ENCODE results near the gene DKK3. TPM values are rescaled to one million over a fixed set of nuclear protein-coding genes. Genes with fewer than 3 reads are reported as not detected.
A peak's percentile ranks its signal among the peaks of the same experiment; 100 is the strongest.

Gene DKK3
- total RNA-seq, 6 experiments from 2014 or later, result 518 to 872 (median 646) TPM

DNA sequence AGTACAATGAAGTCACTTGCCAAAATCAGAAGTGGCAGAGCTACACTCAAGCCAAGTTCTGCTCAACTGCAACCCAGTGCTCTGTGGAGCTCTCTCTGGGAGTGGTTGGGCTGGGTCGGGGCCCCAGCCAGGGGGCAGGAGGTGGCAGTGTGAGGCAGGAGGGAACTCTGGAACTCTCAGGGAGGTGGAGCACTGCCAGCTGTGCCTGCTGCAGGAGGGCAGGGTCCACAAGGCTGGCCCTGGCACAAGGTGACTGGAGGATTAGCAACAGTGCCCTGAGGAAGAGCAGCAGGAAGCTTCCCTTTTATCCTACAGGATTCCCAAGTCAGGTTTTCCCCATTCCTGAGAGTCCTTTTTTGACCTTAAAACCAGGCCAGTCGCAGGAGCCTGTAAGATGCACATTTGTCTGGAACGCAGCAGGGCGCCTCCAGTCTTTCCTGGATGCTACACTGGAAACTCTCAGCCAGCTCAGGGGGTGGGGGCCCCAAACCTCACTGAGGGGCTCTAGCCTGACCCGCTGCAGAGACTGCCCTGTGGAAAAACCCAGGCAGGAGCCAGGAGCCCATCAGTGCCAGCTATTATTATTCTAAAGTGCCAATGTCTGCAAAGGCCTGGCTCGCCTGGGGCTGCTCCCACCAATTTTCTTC, 31.8 kb downstream of the DKK3 start:
- no peak for DNase-seq

DNA sequence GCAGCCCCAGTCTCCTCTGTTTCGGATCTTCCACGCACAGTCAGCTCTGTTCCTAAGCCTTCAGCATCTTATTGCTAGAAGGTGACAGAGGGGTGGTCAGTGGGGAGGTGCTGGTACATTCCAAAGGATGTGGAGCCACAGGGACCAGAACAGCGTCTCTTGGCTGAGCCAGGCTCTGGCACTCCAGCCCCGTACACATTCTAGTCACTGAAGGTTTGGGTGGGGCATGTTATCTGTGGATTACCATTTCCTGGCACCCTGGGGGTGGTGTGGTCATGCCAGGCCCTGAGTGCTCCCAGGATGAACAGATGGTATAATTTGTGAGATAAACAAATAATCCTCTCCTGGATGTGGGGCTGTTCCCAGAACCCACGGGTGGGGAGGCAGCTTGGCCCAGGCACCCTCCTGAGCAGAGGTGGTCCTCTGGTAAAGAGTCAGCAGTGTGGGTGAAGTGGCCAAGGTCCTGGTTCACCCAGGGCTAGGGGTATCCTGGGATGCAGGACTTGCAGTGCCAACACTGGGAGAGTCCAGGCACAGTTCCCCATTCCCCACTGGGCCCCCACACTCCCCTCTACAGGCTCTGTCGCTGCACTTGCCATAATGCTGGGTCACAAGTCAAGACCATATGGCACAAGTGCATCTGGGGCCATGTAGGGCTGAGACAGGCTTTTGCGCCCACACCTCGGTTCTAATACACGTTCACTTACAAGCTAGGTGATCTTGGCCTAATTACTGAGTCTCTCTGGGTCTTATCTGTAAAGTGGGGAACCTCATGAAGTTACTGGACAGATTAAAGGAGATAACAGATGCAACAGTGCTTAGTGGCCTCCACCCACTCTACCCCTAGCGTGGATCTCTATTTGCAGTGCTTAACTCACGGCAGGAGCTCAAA, 33.0 kb downstream of the DKK3 start:
- DNase-seq, result no peak
- peak overlapping the region; percentile 82 for H3K4me3 Mint-ChIP-seq
- peak overlapping the region; percentile 98 for H3K27ac Mint-ChIP-seq
- peaks cover 96% of the 10 kb centered on the region for H3K4me1 Mint-ChIP-seq (ENCODE audit: low read depth)
- H3K36me3 Mint-ChIP-seq (ENCODE audit: low read depth), result peaks cover 52% of the 10 kb centered on the region
- TF ChIP-seq, protein P1, sequence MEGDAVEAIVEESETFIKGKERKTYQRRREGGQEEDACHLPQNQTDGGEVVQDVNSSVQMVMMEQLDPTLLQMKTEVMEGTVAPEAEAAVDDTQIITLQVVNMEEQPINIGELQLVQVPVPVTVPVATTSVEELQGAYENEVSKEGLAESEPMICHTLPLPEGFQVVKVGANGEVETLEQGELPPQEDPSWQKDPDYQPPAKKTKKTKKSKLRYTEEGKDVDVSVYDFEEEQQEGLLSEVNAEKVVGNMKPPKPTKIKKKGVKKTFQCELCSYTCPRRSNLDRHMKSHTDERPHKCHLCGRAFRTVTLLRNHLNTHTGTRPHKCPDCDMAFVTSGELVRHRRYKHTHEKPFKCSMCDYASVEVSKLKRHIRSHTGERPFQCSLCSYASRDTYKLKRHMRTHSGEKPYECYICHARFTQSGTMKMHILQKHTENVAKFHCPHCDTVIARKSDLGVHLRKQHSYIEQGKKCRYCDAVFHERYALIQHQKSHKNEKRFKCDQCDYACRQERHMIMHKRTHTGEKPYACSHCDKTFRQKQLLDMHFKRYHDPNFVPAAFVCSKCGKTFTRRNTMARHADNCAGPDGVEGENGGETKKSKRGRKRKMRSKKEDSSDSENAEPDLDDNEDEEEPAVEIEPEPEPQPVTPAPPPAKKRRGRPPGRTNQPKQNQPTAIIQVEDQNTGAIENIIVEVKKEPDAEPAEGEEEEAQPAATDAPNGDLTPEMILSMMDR (IDR thresholded peaks at IDR 0.05), result no peak
- H3K9me3 Mint-ChIP-seq, result no peaks in the 10 kb centered on the region
- peaks cover 9% of the 10 kb centered on the region for H3K27me3 Mint-ChIP-seq (ENCODE audit: insufficient read depth)

More for the DNA sequence above, 31.8 kb downstream of the DKK3 start:
- TF ChIP-seq, protein P1 (IDR thresholded peaks at IDR 0.05), result no peak; the same call in 1 of the 2 replicates
- H3K4me1 Mint-ChIP-seq (ENCODE audit: low read depth), result peaks cover 100% of the 10 kb centered on the region
- H3K27ac Mint-ChIP-seq, result peak overlapping the region; percentile 98
- H3K36me3 Mint-ChIP-seq (ENCODE audit: low read depth), result peaks cover 56% of the 10 kb centered on the region
- H3K9me3 Mint-ChIP-seq, result no peaks in the 10 kb centered on the region
- H3K4me3 Mint-ChIP-seq, result peak overlapping the region; percentile 82
- H3K27me3 Mint-ChIP-seq (ENCODE audit: insufficient read depth), result peaks cover 10% of the 10 kb centered on the region

DNA sequence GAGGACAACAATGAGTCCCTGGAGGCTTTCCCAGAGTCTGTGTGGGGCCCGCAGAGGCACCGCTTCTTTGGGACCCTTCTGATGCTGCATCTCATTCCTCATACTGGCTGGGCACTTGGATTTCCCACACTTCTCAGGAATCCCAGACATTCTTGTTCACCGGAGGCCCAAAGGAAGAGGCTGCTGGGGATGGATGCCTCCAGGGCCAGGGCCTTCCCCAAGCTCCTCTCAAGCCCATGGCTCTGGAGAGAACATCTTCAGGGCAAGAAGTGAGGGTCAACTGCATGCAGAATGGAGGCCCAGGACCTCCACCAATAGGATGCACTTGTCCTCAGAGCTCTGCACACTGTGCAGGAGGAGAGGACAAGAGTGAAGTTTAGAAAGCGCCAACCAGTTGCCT, 34.6 kb downstream of the DKK3 start:
- Mint-ChIP-seq H3K9me3 (no peaks in the 10 kb centered on the region), H3K36me3 (ENCODE audit: low read depth) (peaks cover 60% of the 10 kb centered on the region), H3K4me1 (ENCODE audit: low read depth) (peaks cover 96% of the 10 kb centered on the region), H3K4me3 (peak overlapping the region; percentile 60), H3K27me3 (ENCODE audit: insufficient read depth) (peaks cover 14% of the 10 kb centered on the region), H3K27ac (peak overlapping the region; percentile 89)
- TF ChIP-seq, protein P1 (IDR thresholded peaks at IDR 0.05), result no peak
- DNase-seq, result no peak

DNA sequence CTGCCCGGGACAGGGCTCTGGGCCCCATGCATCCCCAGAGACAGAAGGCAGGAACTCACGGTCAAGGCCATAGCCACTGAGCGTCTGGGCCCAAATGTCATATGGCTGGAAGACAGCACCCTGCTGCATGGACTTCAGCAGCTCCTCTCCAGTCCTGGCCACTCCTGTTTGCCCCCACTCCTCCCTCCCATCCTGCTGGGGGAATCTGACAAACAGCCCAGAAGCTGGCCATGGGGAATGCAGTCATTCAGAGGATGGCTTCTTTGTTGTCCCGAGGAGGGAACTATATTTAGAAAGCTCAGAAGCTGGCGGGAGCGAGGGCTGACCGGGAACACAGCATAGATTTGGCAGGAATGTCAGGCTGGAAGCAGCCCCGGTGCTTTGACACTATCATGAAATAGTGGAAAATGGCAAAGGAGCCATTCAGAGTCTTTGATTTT, 35.0 kb downstream of the DKK3 start:
- Mint-ChIP-seq H3K4me3 (peak overlapping the region; percentile 60), H3K27ac (peak overlapping the region; percentile 89), H3K4me1 (ENCODE audit: low read depth) (peaks cover 96% of the 10 kb centered on the region), H3K9me3 (no peaks in the 10 kb centered on the region), H3K27me3 (ENCODE audit: insufficient read depth) (peaks cover 16% of the 10 kb centered on the region), H3K36me3 (ENCODE audit: low read depth) (peaks cover 59% of the 10 kb centered on the region)
- peak; percentile 68 for DNase-seq
- TF ChIP-seq, protein P1 (IDR thresholded peaks at IDR 0.05), result no peak

DNA sequence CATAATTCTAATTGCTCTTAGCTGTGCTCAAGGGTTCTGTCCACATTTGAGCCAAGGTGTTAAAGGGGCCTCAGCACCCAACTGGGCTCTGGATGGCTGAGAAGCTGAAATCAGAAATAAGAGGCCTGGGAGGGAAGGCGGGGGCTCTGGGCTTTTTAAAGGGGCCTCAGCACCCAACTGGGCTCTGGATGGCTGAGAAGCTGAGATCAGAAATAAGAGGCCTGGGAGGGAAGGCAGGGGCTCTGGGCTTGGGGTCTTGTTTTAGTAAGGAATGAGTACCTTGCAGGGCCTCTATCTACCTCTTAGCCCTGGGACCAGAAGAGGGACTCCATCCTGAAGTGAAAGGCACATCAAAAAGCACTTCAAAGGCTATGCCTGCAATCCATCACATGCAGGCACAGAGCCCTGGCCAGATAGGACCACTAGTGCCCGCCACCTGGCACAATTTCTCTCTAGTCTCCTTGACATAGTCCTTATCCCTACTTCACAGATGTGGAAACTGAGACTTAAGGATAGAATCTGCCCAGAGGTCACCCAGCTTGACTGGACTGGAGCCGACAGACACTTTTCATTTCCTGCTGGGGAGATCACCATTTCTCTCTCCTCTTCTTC, 35.6 kb downstream of the DKK3 start:
- Mint-ChIP-seq H3K36me3 (ENCODE audit: low read depth) (peaks cover 56% of the 10 kb centered on the region), H3K9me3 (no peaks in the 10 kb centered on the region), H3K27me3 (ENCODE audit: insufficient read depth) (peaks cover 13% of the 10 kb centered on the region), H3K27ac (peak overlapping the region; percentile 89), H3K4me1 (ENCODE audit: low read depth) (peaks cover 96% of the 10 kb centered on the region), H3K4me3 (peak overlapping the region; percentile 60; the same call in 1 of the 2 replicates)
- TF ChIP-seq, protein P1 (IDR thresholded peaks at IDR 0.05), result no peak
- no peak for DNase-seq

All from HFFc6 (cell line).